DND-41 (cell line): Measurements from ENCODE around the gene EYS.

Source experiments
- ATAC-seq: fragments of 200-7000 bp; cut with Tn5 transposase; 3 replicates; pipeline ENCODE4 v1.9.1; 2021; ENCODE audit warnings: low read depth; ENCODE audit not compliant: insufficient read depth
- DNase-seq: peaks from one replicate; pipeline ENCODE4 v3.0.0-alpha.2; 2020
- H2AFZ ChIP-seq: 2 replicates; pipeline ENCODE4 v1.6.0; 2012; ENCODE audit warnings: low read depth, low read length
- H3K27ac ChIP-seq: 2 replicates; pipeline ENCODE4 v1.5.1; 2012; ENCODE audit warnings: low read length, inconsistent platforms
- H3K27me3 ChIP-seq: fragments of 200-600 bp; sonication (generic); 2 replicates; pipeline ENCODE4 v1.6.0; 2012; ENCODE audit warnings: low read length, mild to moderate bottlenecking, inconsistent platforms; ENCODE audit not compliant: insufficient read depth, poor library complexity
- H3K36me3 ChIP-seq: 2 replicates; pipeline ENCODE4 v1.5.1; 2012; ENCODE audit warnings: low read length, inconsistent platforms; ENCODE audit not compliant: insufficient read depth
- H3K4me1 ChIP-seq: 2 replicates; pipeline ENCODE4 v1.5.1; 2012; ENCODE audit warnings: mild to moderate bottlenecking, low read length; ENCODE audit not compliant: insufficient read depth
- H3K4me2 ChIP-seq: 2 replicates; pipeline ENCODE4 v1.6.0; 2012; ENCODE audit warnings: mild to moderate bottlenecking, moderate library complexity, low read length, inconsistent platforms; ENCODE audit not compliant: insufficient read depth
- H3K4me3 ChIP-seq, 2 experiments: fragments of 200-600 bp in 1 of 2; shearing (Covaris generic) in 1 of 2; 2 replicates each; pipeline ENCODE4 v1.5.1; 2012 to 2016; ENCODE audit warnings: inconsistent platforms in 2 of 2, low read length in 2 of 2, mild to moderate bottlenecking in 2 of 2, low read depth in 1 of 2, moderate library complexity in 1 of 2
- H3K79me2 ChIP-seq: 2 replicates; pipeline ENCODE4 v1.6.0; 2012; ENCODE audit warnings: low read length, inconsistent platforms; ENCODE audit not compliant: insufficient read depth
- H3K9ac ChIP-seq: 2 replicates; pipeline ENCODE4 v1.6.0; 2012; ENCODE audit warnings: low read depth, mild to moderate bottlenecking, inconsistent platforms, low read length, moderate library complexity
- H3K9me3 ChIP-seq: 2 replicates; pipeline ENCODE4 v1.5.1; 2012; ENCODE audit warnings: low read length, moderate library complexity, mild to moderate bottlenecking, inconsistent platforms; ENCODE audit not compliant: insufficient read depth, severe bottlenecking
- H4K20me1 ChIP-seq: 2 replicates; pipeline ENCODE4 v1.6.0; 2012; ENCODE audit warnings: low read length; ENCODE audit not compliant: insufficient read depth
- CTCF ChIP-seq: IDR thresholded peaks from 2 replicates; pipeline ENCODE4 v1.5.1; 2012; ENCODE audit warnings: borderline replicate concordance, low read length, moderate library complexity, mild to moderate bottlenecking; ENCODE audit not compliant: poor library complexity, severe bottlenecking; ENCODE audit errors: extremely low read depth
- EZH2 ChIP-seq: IDR thresholded peaks from 3 replicates; pipeline ENCODE4 v1.6.1; 2012; ENCODE audit warnings: borderline replicate concordance, low read depth, mild to moderate bottlenecking, moderate library complexity, low read length, inconsistent platforms; ENCODE audit not compliant: severe bottlenecking

Gene EYS

DNA sequence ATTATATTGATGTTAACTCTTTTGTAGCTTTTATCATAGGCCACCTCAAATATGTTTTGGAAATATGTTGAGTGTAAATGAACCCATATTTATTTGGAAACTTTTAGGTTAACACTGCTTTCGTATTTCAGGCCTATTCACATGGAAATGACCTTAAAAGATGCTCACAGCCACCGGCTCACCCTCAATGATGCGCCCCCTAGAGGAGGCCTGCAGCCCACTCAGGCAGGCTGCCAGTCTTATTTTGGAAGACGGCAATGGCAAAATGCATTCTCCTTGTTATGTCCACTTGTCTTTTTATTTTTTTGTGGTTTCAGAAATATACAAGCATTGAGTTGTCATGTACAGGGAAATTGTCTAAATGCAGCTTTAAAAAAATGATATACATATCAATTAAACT is 1201.7 kb downstream of the EYS start:
- H4K20me1 ChIP-seq: no peaks in the 10 kb centered on the region
- no peaks in the 10 kb centered on the region for H3K27me3 ChIP-seq
- H3K9ac ChIP-seq: no peak overlapping the region
- no peaks in the 10 kb centered on the region for H3K9me3 ChIP-seq
- H3K36me3 ChIP-seq: no peaks in the 10 kb centered on the region
- TF ChIP-seq CTCF (peak; percentile 39), EZH2 (no peak)
- H2AFZ ChIP-seq: no peak overlapping the region
- ATAC-seq (no peak), DNase-seq (peak; percentile 4)
- no peak overlapping the region for H3K4me3 ChIP-seq
- no peaks in the 10 kb centered on the region for H3K4me1 ChIP-seq
- H3K27ac ChIP-seq: no peak overlapping the region
- H3K79me2 ChIP-seq: no peaks in the 10 kb centered on the region
- H3K4me2 ChIP-seq: no peak overlapping the region

DNA sequence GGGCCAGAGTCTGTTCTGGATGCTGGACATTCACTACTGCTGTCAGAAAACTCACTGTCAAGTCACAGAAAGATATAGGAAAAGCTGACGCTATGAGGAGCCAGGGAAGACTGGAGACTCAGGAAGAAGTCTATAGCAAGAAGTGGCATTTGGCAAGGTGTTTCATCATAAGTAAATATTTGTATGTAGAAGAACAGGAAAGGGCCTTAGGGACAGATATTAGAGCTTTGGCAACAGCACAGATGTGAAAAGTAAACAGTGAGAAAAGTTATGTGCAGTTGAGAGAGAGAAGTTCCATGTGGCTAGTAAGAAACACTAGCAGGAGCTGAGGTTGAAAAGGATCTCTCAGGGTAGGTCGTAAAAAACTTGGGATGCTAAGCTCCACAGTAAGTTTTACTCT is 1202.5 kb downstream of the EYS start:
- Histone ChIP-seq H3K36me3 (no peaks in the 10 kb centered on the region), H4K20me1 (no peaks in the 10 kb centered on the region), H3K79me2 (no peaks in the 10 kb centered on the region), H3K4me3 (no peak overlapping the region), H2AFZ (no peak overlapping the region), H3K27ac (no peak overlapping the region), H3K4me2 (no peak overlapping the region), H3K9ac (no peak overlapping the region), H3K27me3 (no peaks in the 10 kb centered on the region), H3K4me1 (no peaks in the 10 kb centered on the region), H3K9me3 (no peaks in the 10 kb centered on the region)
- TF ChIP-seq EZH2 (no peak), CTCF (no peak)
- DNase-seq (no peak), ATAC-seq (no peak)

GRCh38 chr6:64502801-64503200 is 1204.2 kb downstream of the EYS start:
- Histone ChIP-seq H2AFZ (no peak overlapping the region), H3K27me3 (no peaks in the 10 kb centered on the region), H3K4me1 (no peaks in the 10 kb centered on the region), H3K9ac (no peak overlapping the region), H3K4me2 (no peak overlapping the region), H3K36me3 (no peaks in the 10 kb centered on the region), H3K4me3 (no peak overlapping the region), H3K9me3 (no peaks in the 10 kb centered on the region), H3K27ac (no peak overlapping the region), H4K20me1 (no peaks in the 10 kb centered on the region), H3K79me2 (no peaks in the 10 kb centered on the region)
- ATAC-seq (no peak), DNase-seq (no peak)
- no peak for TF ChIP-seq CTCF
- no peak for TF ChIP-seq EZH2

DNA sequence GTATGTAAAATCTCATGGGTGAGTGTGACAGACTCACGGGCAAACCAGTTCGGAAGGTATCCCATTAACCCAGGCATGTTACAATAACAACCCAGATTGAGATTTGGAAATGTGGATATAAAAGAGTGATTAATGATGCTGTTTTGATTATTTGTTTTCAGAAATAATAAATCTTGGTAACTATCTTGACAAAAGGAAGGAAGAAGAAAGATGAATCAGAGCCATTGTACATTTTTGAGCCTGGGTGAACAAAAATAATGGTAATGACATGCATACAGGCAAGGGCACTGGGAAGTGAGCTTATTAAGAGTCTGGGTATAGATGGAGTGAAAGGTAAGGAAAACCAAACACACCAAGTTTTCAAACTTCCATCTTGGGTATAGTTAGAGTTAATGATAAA is 1209.4 kb downstream of the EYS start:
- no peaks in the 10 kb centered on the region for H3K79me2 ChIP-seq
- no peaks in the 10 kb centered on the region for H4K20me1 ChIP-seq
- no peak overlapping the region for H3K4me3 ChIP-seq
- TF ChIP-seq CTCF: no peak
- TF ChIP-seq EZH2: no peak
- no peaks in the 10 kb centered on the region for H3K9me3 ChIP-seq
- DNase-seq (no peak), ATAC-seq (no peak)
- H3K36me3 ChIP-seq: no peaks in the 10 kb centered on the region
- no peaks in the 10 kb centered on the region for H3K4me1 ChIP-seq
- no peak overlapping the region for H3K9ac ChIP-seq
- H2AFZ ChIP-seq: no peak overlapping the region
- no peaks in the 10 kb centered on the region for H3K27me3 ChIP-seq
- H3K4me2 ChIP-seq: no peak overlapping the region
- no peak overlapping the region for H3K27ac ChIP-seq
